ENCODE measurements around the gene MAST1. TPM values are rescaled to one million over a fixed set of nuclear protein-coding genes. Genes with fewer than 3 reads are reported as not detected.
"Not testable (repeated sequence)": the region's sequence is repeated elsewhere in the genome, so short reads cannot be mapped to it uniquely, and the experiment has no call there.

Gene MAST1
- polyA plus RNA-seq, 1 donor, result 0.52 TPM

DNA sequence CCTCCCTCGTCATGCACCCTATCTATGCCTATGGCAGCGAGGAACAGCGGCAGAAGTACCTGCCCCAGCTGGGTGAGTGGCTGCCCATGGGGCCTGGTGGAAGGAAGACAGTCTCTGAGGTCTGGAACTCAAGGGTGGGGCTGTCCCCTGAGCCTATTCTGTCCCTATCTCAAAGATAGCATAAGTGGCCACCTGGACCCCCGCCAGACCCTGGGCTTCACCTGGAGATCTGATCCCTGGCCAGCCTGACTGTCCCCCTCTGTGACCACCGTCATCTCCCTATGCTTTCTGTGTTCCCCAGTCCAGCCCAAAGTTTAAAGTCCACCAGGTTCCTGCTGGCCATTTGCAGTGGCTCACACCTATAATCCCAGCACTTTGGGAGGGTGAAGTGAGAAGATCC is 55.3 kb downstream of the MAST1 start:
- DNase-seq (ENCODE audit: low read depth), result no peak

DNA sequence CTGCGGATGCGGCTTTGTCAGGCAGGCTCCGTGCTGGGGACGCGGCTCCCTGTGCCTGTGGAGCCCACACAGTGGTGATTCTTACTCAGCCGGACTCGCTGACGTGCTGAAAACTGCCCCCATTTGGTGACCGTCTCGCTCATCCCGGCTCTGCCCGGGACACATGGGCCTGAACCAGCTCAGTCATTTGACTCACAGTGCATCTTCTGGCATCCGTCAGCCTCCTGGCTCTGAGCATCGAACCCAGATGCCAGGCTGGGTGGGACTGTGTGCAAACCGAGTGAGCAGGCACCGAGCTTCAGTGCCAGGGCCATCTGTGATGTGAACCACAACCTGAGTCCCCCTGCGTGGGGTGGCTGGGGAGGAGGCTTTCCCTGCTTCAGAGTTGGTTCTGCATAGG is 58.1 kb downstream of the MAST1 start:
- no peak for DNase-seq (ENCODE audit: low read depth)

GRCh38 chr19:12899891-12900518 is 61.7 kb downstream of the MAST1 start:
- no peak for DNase-seq (ENCODE audit: low read depth)

DNA sequence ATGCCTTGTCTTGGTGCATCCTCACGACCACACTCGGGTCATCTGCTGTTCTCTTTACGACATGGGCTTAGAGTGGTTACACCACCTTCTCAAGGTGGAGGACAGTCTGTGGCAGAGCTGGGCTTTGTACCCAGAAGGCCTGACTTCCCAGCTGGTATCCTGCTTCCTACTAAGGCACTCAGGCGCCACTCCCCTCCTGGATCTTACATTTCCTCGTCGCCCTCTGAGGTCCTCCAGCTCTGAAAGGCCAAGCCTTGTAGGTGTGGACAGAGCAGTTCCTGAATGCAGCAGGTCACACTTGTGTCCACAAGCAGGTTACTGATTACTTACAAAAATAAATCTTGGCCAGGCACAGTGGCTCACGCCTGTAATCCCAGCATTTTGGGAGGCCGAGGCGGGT is 68.9 kb downstream of the MAST1 start:
- no peak for DNase-seq (ENCODE audit: low read depth)

GRCh38 chr19:12912571-12912970 is 74.3 kb downstream of the MAST1 start:
- no peak for DNase-seq (ENCODE audit: low read depth)

GRCh38 chr19:12913011-12913561 is 74.8 kb downstream of the MAST1 start:
- DNase-seq (ENCODE audit: low read depth), result no peak

GRCh38 chr19:12913851-12914690 is 75.8 kb downstream of the MAST1 start:
- no peak for DNase-seq (ENCODE audit: low read depth)

DNA sequence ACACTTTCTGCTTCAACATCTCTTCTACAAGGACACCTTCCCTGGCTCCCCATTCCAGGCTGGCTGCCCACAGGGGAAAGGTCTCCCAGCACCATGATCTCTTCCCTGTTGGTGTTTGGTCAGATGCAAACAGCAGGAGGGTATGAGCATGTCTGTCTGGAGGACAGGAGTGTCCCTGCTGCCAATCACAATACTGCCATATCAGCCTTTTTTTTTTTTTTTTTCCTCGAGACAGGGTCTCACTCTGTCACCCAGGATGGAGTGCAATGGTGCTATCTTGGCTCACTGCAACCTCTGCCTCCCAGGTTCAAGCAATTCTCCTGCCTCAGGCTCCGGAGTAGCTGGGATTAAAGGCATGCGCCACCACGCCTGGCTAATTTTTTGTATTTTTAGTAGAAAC is 77.5 kb downstream of the MAST1 start:
- DNase-seq (ENCODE audit: low read depth), result not testable (repeated sequence)

DNA sequence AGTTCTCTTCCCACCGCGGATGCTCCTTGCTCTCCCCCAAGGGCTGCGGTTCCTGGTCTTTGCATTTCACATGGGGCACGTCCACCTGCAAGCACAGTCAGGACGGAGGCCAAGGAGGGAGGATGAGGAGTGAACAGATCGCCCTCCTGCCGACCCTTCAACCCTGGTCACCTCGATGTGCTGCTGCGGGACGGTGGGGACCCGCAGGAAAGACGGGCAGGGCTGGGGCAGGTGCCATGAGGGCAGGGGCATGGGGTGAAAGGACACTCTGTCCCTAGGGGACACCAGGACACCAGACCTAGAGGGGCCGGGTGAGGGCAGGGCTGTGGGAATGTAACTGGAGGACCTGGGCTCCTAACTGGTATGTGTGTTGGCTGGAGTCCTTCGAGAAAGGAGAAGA is 79.9 kb downstream of the MAST1 start:
- no peak for DNase-seq (ENCODE audit: low read depth)

GRCh38 chr19:12921047-12921446 is 82.7 kb downstream of the MAST1 start:
- no peak for DNase-seq (ENCODE audit: low read depth)

GRCh38 chr19:12922959-12923358 is 84.6 kb downstream of the MAST1 start:
- no peak for DNase-seq (ENCODE audit: low read depth)

Other genes with a start within 250 kb of the MAST1 start
- 2.6 TPM for gene ZNF490, start 227.7 kb upstream of the MAST1 start, polyA plus RNA-seq (ENCODE audit: insufficient read length)
- 14.4 TPM for gene ZNF791, start 227.6 kb upstream of the MAST1 start, polyA plus RNA-seq (ENCODE audit: insufficient read length)
- 23.4 TPM for gene MAN2B1, start 171.8 kb upstream of the MAST1 start, polyA plus RNA-seq (ENCODE audit: insufficient read length)
- 12.4 TPM for gene WDR83, start 171.7 kb upstream of the MAST1 start, polyA plus RNA-seq (ENCODE audit: insufficient read length)
- 58.9 TPM for gene DHPS, start 156.6 kb upstream of the MAST1 start, polyA plus RNA-seq (ENCODE audit: insufficient read length)
- gene GNG14, start 150.5 kb upstream of the MAST1 start, polyA plus RNA-seq (ENCODE audit: insufficient read length), result not detected
- 3.7 TPM for gene FBXW9, start 141.9 kb upstream of the MAST1 start, polyA plus RNA-seq (ENCODE audit: insufficient read length)
- 53.9 TPM for gene TNPO2, start 114.6 kb upstream of the MAST1 start, polyA plus RNA-seq (ENCODE audit: insufficient read length)
- 199 TPM for gene TRIR, start 103.8 kb upstream of the MAST1 start, polyA plus RNA-seq (ENCODE audit: insufficient read length)
- 42.4 TPM for gene GET3, start 101.0 kb upstream of the MAST1 start, polyA plus RNA-seq (ENCODE audit: insufficient read length)
- gene BEST2, start 86.7 kb upstream of the MAST1 start, polyA plus RNA-seq (ENCODE audit: insufficient read length), result not detected
- gene HOOK2, start 63.0 kb upstream of the MAST1 start, polyA plus RNA-seq (ENCODE audit: insufficient read length), result 30.9 TPM
- 32.1 TPM for gene JUNB, start 47.0 kb upstream of the MAST1 start, polyA plus RNA-seq (ENCODE audit: insufficient read length)
- 162 TPM for gene PRDX2, start 36.7 kb upstream of the MAST1 start, polyA plus RNA-seq (ENCODE audit: insufficient read length)
- gene THSD8, start 36.4 kb upstream of the MAST1 start, polyA plus RNA-seq (ENCODE audit: insufficient read length), result 3.0 TPM
- gene RNASEH2A, start 31.9 kb upstream of the MAST1 start, polyA plus RNA-seq (ENCODE audit: insufficient read length), result 17.3 TPM
- gene RTBDN, start 3.9 kb upstream of the MAST1 start, polyA plus RNA-seq (ENCODE audit: insufficient read length), result not detected
- gene DNASE2, start 42.9 kb downstream of the MAST1 start, polyA plus RNA-seq (ENCODE audit: insufficient read length), result 8.2 TPM
- gene KLF1, start 48.7 kb downstream of the MAST1 start, polyA plus RNA-seq (ENCODE audit: insufficient read length), result 0.42 TPM
- 39.4 TPM for gene GCDH, start 52.6 kb downstream of the MAST1 start, polyA plus RNA-seq (ENCODE audit: insufficient read length)
- 3.9 TPM for gene SYCE2, start 80.8 kb downstream of the MAST1 start, polyA plus RNA-seq (ENCODE audit: insufficient read length)
- gene FARSA, start 95.2 kb downstream of the MAST1 start, polyA plus RNA-seq (ENCODE audit: insufficient read length), result 42.6 TPM
- 312 TPM for gene CALR, start 100.1 kb downstream of the MAST1 start, polyA plus RNA-seq (ENCODE audit: insufficient read length)
- gene RAD23A, start 107.3 kb downstream of the MAST1 start, polyA plus RNA-seq (ENCODE audit: insufficient read length), result 137 TPM
- 46.0 TPM for gene GADD45GIP1, start 118.7 kb downstream of the MAST1 start, polyA plus RNA-seq (ENCODE audit: insufficient read length)
- gene DAND5, start 131.1 kb downstream of the MAST1 start, polyA plus RNA-seq (ENCODE audit: insufficient read length), result 0.08 TPM
- 111 TPM for gene NFIX, start 157.0 kb downstream of the MAST1 start, polyA plus RNA-seq (ENCODE audit: insufficient read length)